ENCODE results near the gene ARHGAP12.

GRCh38 chr10:31804352-31804810 lies 124.2 kb downstream of the ARHGAP12 start:
- no peak for TF ChIP-seq CTCF (IDR thresholded peaks at IDR 0.05 in 8 of 11, conservative IDR thresholded peaks at IDR 0.05 in 3 of 11)
- no peak for TF ChIP-seq POLR2AphosphoS5 (IDR thresholded peaks at IDR 0.05)

Data from spleen (tissue), 7 donors.